ENCODE data around the gene PGBD1. TPM values are rescaled to one million over a fixed set of nuclear protein-coding genes. Genes with fewer than 3 reads are reported as not detected.
"Not testable (repeated sequence)": the region's sequence is repeated elsewhere in the genome, so short reads cannot be mapped to it uniquely, and the experiment has no call there.

Gene PGBD1
- total and polyA plus RNA-seq, 11 donors, result 1.7 to 4.6 (median 2.9) TPM

- Histone ChIP-seq H3K36me3 (peaks cover 0 to 29% (median 10%) of the 10 kb centered on the region in 9 donors), H3K27ac (no peak overlapping the region), H3K4me3 (no peak overlapping the region), H3K4me1 (no peaks in the 10 kb centered on the region), H3K9me3 (peaks cover 0 to 30% (median 0%) of the 10 kb centered on the region in 12 donors), H3K27me3 (no peaks in the 10 kb centered on the region)
- TF ChIP-seq CTCF (IDR thresholded peaks at IDR 0.05) (no peak), POLR2A (IDR thresholded peaks at IDR 0.05) (no peak)
- no peak for DNase-seq
- intact Hi-C loops (cut with DNase I), result no loop called here
- 93 to 94% (median 93%) methylated on average over 3 of the region's 3 CpGs for WGBS, 4 donors
- ATAC-seq, result no peak
These were observed 22.2 kb downstream of the PGBD1 start for GRCh38 chr6:28303570-28303969.

DNA sequence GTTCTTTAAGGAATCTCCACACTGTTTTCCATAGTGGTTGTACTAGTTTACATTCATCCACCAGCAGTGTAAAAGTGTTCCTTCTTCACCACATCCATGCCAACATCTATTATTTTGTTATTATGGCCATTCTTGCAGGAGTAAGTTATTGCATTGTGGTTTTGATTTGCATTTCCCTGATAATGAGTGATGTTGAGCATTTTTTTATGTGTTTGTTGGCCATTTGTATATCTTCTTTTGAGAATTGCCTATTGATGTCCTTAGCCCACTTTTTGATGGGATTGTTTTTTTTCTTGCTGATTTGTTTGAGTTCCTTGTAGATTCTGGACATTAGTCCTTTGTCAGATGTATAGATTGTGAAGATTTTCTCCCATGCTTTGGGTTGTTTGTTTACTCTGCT, 25.0 kb downstream of the PGBD1 start:
- DNase-seq; H3K36me3 ChIP-seq; ATAC-seq; H3K4me1 ChIP-seq; H3K27ac ChIP-seq; H3K4me3 ChIP-seq; intact Hi-C loops (cut with DNase I); H3K27me3 ChIP-seq: not testable (repeated sequence)
- peaks cover 0 to 35% (median 0%) of the 10 kb centered on the region in 12 donors for H3K9me3 ChIP-seq

DNA sequence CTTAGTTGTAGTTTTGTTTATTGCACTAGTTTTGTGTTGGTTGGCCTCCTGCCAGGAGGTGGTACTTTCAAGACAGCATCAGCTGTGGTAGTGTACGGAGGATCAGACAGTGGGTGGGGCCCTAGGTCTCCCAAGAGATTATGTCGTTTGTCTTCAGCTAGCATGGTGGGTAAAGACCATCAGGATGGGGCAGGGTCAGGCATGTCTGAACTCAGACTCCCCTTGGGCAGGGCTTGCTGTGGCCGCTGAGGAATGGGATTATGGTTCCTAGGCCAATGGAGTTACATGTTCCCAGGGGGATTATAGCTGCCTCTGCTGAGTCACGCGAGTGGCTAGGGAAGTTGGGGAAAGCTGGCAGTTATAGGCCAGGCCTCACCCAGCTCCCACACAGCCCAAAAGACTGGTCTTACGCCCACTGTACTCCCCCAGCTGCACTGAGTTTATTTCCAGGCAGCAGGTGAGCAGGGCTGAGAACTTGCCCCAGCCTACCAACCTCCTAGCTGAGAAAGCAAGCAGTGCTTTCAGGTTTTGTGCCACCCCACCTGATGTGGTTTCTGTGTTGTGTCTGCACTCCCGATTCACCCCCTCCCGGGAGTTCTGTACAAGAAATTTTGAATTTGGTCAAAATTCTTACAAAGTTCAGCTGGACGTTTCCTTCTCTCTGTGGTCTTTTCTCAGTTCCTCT, 29.9 kb downstream of the PGBD1 start:
- DNase-seq, result no peak
- TF ChIP-seq CTCF (IDR thresholded peaks at IDR 0.05) (no peak), POLR2A (IDR thresholded peaks at IDR 0.05) (no peak)
- Histone ChIP-seq H3K27ac (no peak overlapping the region), H3K4me1 (no peaks in the 10 kb centered on the region), H3K9me3 (peaks cover 0 to 28% (median 0%) of the 10 kb centered on the region in 12 donors), H3K36me3 (peaks cover 0 to 5% (median 0%) of the 10 kb centered on the region in 9 donors), H3K4me3 (no peak overlapping the region), H3K27me3 (no peaks in the 10 kb centered on the region)
- no peak for ATAC-seq
- whole genome bisulfite sequencing, 4 donors, result 78 to 88% (median 85%) methylated on average over 5 to 9 of the region's 9 CpGs
- intact Hi-C loops (cut with DNase I), result no loop called here

- H3K4me3 ChIP-seq, result no peak overlapping the region
- H3K36me3 ChIP-seq, result peaks cover 0 to 5% (median 0%) of the 10 kb centered on the region in 9 donors
- peaks cover 0 to 12% (median 0%) of the 10 kb centered on the region in 12 donors for H3K9me3 ChIP-seq
- no peaks in the 10 kb centered on the region for H3K27me3 ChIP-seq
- DNase-seq, result no peak
- no peak for ATAC-seq
- no peak for TF ChIP-seq POLR2A (IDR thresholded peaks at IDR 0.05)
- TF ChIP-seq CTCF (IDR thresholded peaks at IDR 0.05), result no peak
- no peak overlapping the region for H3K27ac ChIP-seq
- no peaks in the 10 kb centered on the region for H3K4me1 ChIP-seq
- intact Hi-C loops (cut with DNase I), result no loop called here
- WGBS, 4 donors, result 86 to 90% (median 88%) methylated on average over 23 of the region's 23 CpGs
These were observed 31.6 kb downstream of the PGBD1 start for GRCh38 chr6:28312939-28313338.

DNA sequence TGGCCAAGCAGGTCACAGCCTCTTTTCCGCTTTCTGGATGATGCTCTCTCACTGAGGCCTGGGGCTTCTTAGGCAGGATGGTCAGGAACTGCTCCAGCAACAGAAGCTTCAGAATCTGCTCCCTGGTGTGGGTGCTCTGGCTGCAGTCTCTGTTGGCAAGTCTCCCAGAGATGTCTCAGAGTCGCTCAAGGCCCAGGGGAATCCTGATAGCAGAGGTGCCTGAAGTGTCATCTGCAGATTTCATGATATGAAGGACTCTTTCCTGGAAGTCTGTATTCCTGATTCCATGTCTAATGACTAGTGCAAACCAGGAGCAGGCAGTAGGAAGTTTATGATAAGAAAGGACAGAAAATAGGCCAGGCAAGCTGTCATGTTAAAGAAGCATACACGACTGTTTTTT, 34.3 kb downstream of the PGBD1 start:
- no peak overlapping the region for H3K4me3 ChIP-seq
- ATAC-seq (no peak), DNase-seq (no peak)
- peaks cover 0 to 5% (median 0%) of the 10 kb centered on the region in 9 donors for H3K36me3 ChIP-seq
- no peaks in the 10 kb centered on the region for H3K27me3 ChIP-seq
- peaks cover 0 to 6% (median 0%) of the 10 kb centered on the region in 12 donors for H3K9me3 ChIP-seq
- H3K27ac ChIP-seq, result no peak overlapping the region
- intact Hi-C loops (cut with DNase I), result no loop called here
- TF ChIP-seq POLR2A (IDR thresholded peaks at IDR 0.05) (no peak), CTCF (IDR thresholded peaks at IDR 0.05) (no peak)
- WGBS, 4 donors, result 47 to 58% (median 54%) methylated on average over 3 of the region's 3 CpGs
- H3K4me1 ChIP-seq, result no peaks in the 10 kb centered on the region

DNA sequence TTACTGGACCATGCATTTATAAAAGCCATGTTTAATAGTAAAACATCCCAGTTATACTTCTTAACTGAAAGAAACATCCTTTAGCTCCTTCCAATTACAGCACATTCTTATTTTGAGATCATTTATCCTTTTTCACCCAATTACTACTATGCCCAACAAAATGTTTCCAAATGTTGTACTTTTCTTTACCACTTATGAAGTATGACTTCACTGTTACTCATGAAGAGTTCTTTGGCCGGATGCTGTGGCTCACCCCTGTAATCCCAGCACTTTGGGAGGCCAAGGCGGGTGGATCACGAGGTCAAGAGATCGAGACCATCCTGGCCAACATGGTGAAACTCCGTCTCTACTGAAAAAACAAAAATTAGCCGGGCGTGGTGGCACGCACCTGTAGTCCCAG, 36.5 kb downstream of the PGBD1 start:
- H3K36me3 ChIP-seq; H3K27ac ChIP-seq; intact Hi-C loops (cut with DNase I); H3K27me3 ChIP-seq; H3K4me1 ChIP-seq; DNase-seq; ATAC-seq; H3K4me3 ChIP-seq: not testable (repeated sequence)
- 93 to 97% (median 94%) methylated on average over 8 of the region's 8 CpGs for WGBS, 4 donors
- peaks cover 0 to 14% (median 2%) of the 10 kb centered on the region in 12 donors for H3K9me3 ChIP-seq
